ENCODE results near the gene MEGF6.

DNA sequence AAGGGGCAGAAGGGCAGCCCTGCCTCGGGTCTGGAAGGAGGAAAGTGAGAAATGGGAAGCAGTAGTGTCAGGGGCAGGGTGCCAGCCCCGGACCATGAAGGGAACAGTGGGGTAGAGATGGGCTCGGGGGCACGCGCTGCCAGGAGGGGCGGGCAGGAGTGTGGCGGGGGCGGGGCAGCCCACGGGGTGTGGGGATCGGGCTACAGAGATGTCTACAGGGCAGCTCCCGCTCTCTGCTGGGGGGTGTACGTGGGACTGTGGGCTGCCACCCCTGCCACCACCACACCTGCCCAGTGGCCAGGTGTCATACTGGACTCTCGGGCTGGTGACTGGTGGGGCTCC is 149.4 kb downstream of the MEGF6 start:
- TF ChIP-seq CTCF (conservative IDR thresholded peaks at IDR 0.05) (no peak), ZFX (IDR thresholded peaks at IDR 0.05) (no peak)
